Activated T-helper 17 cell treated with anti-CD3 and anti-CD28 coated beads, Interleukin-2, amount 50 U/mL, for 72 hours (primary cell): ENCODE results near the gene CEP112. TPM values are rescaled to one million over a fixed set of nuclear protein-coding genes. Genes with fewer than 3 reads are reported as not detected.

Experiments
- ATAC-seq: fragments of 150-1000 bp; cut with Tn5 transposase; replicated peaks from 2 replicates; pipeline ENCODE4 v1.10.0; 2021; ENCODE audit warnings: mild to moderate bottlenecking, moderate library complexity
- H3K27ac Mint-ChIP-seq: one replicate; pipeline ENCODE4 v1.8.0; 2022; ENCODE audit warnings: mixed read lengths
- H3K27me3 Mint-ChIP-seq: one replicate; pipeline ENCODE4 v1.8.0; 2022; ENCODE audit warnings: mixed read lengths
- H3K36me3 Mint-ChIP-seq: one replicate; pipeline ENCODE4 v1.8.0; 2022; ENCODE audit warnings: low read depth, mild to moderate bottlenecking, mixed read lengths
- H3K4me1 Mint-ChIP-seq: one replicate; pipeline ENCODE4 v1.8.0; 2022; ENCODE audit warnings: mixed read lengths
- H3K4me3 Mint-ChIP-seq: one replicate; pipeline ENCODE4 v1.8.0; 2022; ENCODE audit warnings: mild to moderate bottlenecking, mixed read lengths
- H3K9me3 Mint-ChIP-seq: one replicate; pipeline ENCODE4 v1.8.0; 2022; ENCODE audit warnings: mixed read lengths
- total RNA-seq, 2 donors: library from RNA; stranded (reverse); gene quantifications; one replicate each; pipeline ENCODE4 v1.2.3, GENCODE V29; 2022

The CEP112 gene
- total RNA-seq, 2 donors from 2014 or later: 3.4 to 8.1 TPM

DNA sequence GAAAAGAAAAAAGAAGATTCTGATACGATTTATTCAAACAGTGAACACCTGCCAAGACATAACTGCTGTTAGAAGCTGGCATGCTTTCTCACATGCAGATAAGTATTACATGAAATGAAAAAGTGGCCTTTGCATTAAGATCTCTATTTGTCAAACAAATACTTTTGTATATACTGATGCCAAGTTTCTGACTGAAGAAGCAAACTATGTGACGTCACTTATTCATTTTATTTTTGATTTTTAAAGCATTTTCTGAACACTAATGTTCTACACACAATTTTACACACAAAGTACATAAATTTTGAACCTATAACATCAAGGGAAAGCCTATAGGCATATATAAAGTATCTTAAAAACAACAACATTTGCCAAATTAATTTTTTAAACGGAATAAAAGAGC, 153.8 kb downstream of the CEP112 start:
- no peak for ATAC-seq
- no peak overlapping the region for H3K27ac Mint-ChIP-seq
- H3K27me3 Mint-ChIP-seq: no peaks in the 10 kb centered on the region
- H3K4me3 Mint-ChIP-seq: no peak overlapping the region
- peaks cover 4% of the 10 kb centered on the region for H3K9me3 Mint-ChIP-seq
- H3K4me1 Mint-ChIP-seq: no peaks in the 10 kb centered on the region
- no peaks in the 10 kb centered on the region for H3K36me3 Mint-ChIP-seq

DNA sequence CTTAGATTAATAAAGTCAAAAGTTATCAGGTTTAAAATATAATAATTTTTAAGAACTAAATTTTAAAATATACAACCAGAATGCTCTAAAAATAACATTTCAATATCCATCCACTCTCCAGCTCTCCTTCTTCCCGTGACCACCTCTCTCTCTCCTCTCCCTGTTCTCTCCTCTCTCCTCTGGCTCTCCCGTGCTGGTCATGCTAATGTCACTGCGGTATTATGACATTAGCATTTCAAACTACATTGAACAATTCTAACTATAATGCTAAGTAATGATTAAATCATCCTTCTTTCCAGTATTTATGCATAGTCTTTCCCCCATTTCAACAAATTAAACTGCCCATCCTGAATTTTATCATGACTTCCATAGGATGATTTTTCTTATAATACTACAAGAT, 154.7 kb downstream of the CEP112 start:
- no peak for ATAC-seq
- H3K27ac Mint-ChIP-seq: no peak overlapping the region
- no peaks in the 10 kb centered on the region for H3K4me1 Mint-ChIP-seq
- H3K4me3 Mint-ChIP-seq: no peak overlapping the region
- peaks cover 4% of the 10 kb centered on the region for H3K9me3 Mint-ChIP-seq
- H3K27me3 Mint-ChIP-seq: no peaks in the 10 kb centered on the region
- no peaks in the 10 kb centered on the region for H3K36me3 Mint-ChIP-seq

DNA sequence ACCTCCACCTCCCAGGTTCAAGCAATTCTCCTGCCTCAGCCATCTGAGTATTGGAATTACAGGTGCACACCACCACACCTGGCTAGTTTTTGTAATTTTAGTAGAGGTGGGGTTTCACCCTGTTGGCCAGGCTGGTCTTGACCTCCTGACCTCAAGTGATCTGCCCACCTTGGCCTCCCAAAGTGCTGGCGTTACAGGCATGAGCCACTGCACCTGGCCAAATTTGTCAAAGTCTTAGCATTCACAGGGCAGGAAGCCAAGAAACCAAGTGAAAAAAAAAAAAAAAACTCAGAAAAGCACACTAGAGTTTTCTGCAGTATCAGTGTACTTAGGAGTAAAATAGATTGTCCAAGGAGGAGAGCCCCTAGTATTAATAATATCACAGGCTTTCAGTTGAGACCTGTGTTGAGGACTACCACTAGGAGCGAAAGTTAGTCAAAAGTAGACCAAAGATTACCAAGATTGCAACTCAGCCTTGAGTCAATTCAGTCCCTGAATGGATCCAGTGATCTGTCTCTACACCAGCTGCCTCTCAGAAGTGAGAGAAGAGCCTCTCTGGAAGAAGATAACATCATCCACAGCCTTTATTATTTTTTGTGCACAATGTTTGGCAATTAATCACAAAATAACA, 159.7 kb downstream of the CEP112 start:
- Mint-ChIP-seq H3K27ac (no peak overlapping the region), H3K9me3 (peaks cover 4% of the 10 kb centered on the region), H3K4me3 (no peak overlapping the region), H3K36me3 (no peaks in the 10 kb centered on the region), H3K4me1 (no peaks in the 10 kb centered on the region), H3K27me3 (no peaks in the 10 kb centered on the region)
- peak; percentile 98 for ATAC-seq

DNA sequence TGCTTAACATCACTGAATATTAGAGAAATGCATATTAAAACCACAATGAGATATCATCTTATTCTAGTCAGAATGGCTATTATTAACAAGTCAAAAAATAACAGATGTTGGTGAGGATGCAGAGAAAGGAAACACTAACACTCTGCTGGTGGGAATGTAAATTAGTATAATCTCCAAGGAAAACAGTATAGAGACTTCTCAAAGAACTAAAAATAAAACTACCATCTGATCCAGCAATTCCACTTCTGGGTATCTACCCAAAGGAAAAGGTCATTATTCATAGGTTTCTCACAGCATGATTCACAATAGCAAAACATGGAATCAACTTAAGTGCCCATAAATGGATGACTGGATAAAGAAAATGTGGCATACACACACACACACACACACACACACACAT, 166.4 kb downstream of the CEP112 start:
- no peak overlapping the region for H3K4me3 Mint-ChIP-seq
- ATAC-seq: no peak
- peaks cover 10% of the 10 kb centered on the region for H3K36me3 Mint-ChIP-seq
- H3K9me3 Mint-ChIP-seq: peaks cover 24% of the 10 kb centered on the region
- H3K27me3 Mint-ChIP-seq: no peaks in the 10 kb centered on the region
- no peak overlapping the region for H3K27ac Mint-ChIP-seq
- H3K4me1 Mint-ChIP-seq: no peaks in the 10 kb centered on the region

DNA sequence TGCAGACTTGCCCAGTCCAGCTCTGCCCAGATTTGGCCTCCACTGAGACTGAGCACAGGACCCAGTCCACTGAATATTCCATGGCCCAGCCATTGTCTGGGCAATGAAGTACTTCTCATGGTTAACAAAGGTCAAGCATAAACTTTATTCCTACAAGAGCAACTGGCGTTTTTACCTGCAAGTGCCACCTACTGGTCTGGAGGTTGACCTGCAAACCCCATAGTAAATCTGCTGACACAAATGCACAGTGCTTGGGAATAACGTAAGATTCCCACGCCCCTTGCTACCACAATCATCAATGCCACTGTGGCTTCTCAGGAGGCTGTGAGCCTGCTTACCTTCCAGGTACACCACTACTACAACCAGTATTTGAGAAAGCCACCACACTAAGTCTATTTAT, 170.2 kb downstream of the CEP112 start:
- Mint-ChIP-seq H3K4me3 (no peak overlapping the region), H3K9me3 (peaks cover 24% of the 10 kb centered on the region), H3K36me3 (peaks cover 10% of the 10 kb centered on the region), H3K4me1 (no peaks in the 10 kb centered on the region), H3K27ac (no peak overlapping the region), H3K27me3 (no peaks in the 10 kb centered on the region)
- ATAC-seq: no peak

DNA sequence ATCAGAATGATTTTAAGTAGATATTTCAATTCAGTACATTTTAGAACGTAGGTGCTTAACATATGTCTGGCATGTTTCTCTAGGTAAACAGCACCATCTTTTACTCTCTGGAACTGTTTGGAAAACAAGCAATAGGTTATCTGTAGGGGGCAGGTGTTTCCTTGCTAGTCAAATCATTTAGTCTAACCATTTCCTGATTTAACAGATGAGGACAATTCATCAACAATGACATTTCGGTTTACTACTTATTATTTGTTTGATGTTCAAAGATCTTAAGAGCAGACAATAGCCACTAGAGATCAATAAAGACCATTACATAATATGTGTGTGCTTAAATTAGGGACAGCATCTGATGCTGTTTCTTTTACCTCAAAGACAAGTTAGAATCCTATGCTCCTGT, 173.1 kb downstream of the CEP112 start:
- Mint-ChIP-seq H3K4me3 (no peak overlapping the region), H3K9me3 (peaks cover 11% of the 10 kb centered on the region), H3K27ac (no peak overlapping the region), H3K36me3 (peaks cover 7% of the 10 kb centered on the region), H3K4me1 (no peaks in the 10 kb centered on the region), H3K27me3 (peaks cover 9% of the 10 kb centered on the region)
- no peak for ATAC-seq

DNA sequence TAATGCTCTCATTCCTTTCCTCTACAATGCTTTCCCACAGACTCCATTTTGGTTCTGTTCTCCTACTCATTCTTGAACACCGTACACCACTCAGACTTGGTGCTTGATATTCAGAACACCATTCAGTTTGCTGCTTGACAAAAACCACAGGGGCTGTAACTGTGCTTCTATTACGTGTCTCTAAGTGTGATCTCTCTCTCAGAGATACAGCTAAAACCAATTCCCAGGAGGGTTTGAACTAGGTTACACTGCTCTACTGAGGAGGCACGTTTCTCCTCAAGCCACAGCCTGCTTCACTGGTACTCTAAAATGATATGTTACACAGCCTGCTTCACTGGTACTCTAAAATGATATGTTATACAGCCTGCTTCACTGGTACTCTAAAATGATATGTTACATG, 175.7 kb downstream of the CEP112 start:
- Mint-ChIP-seq H3K4me1 (no peaks in the 10 kb centered on the region), H3K9me3 (no peaks in the 10 kb centered on the region), H3K27ac (no peak overlapping the region), H3K36me3 (no peaks in the 10 kb centered on the region), H3K27me3 (peaks cover 9% of the 10 kb centered on the region), H3K4me3 (no peak overlapping the region)
- ATAC-seq: no peak

DNA sequence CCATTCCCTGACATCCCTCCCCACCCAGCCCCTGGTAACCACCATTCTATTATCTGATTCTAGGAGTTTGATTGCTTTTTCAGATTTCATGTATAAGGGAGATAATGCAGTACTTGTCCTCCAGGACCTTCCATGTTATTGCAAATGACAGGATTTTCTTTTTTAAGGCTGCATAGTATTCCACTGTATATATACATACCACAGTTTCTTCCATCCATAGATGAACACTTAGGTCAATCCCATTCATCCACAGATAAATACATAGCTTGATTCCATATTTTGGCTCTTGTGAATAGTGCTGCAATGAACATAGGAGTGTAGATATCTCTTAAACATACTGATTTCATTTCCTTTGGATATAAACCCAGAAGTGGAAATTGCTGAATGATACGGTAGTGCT, 183.3 kb downstream of the CEP112 start:
- no peaks in the 10 kb centered on the region for H3K27me3 Mint-ChIP-seq
- peaks cover 5% of the 10 kb centered on the region for H3K9me3 Mint-ChIP-seq
- no peak overlapping the region for H3K27ac Mint-ChIP-seq
- ATAC-seq: no peak
- H3K36me3 Mint-ChIP-seq: no peaks in the 10 kb centered on the region
- no peak overlapping the region for H3K4me3 Mint-ChIP-seq
- H3K4me1 Mint-ChIP-seq: no peaks in the 10 kb centered on the region

DNA sequence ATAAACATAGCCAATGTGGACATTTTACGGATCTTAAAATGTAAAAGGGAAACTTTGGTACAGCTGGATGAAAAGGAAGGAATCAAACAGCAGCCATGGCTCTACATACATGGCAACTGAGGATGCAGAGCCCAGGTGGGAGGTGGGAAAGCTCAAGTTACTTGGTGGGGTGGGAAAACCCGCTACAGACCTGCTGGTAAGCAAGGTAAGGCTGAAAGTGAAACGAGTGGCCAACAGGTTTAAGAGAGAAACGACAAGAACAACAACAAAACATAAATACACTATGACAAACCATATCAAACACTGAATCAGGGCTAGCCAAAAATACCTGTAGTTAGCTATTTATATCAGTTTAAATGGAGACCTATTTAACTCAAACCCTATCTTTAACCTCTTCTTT, 185.3 kb downstream of the CEP112 start:
- Mint-ChIP-seq H3K4me3 (no peak overlapping the region), H3K27ac (no peak overlapping the region), H3K9me3 (peaks cover 5% of the 10 kb centered on the region), H3K27me3 (no peaks in the 10 kb centered on the region), H3K36me3 (no peaks in the 10 kb centered on the region), H3K4me1 (no peaks in the 10 kb centered on the region)
- no peak for ATAC-seq

DNA sequence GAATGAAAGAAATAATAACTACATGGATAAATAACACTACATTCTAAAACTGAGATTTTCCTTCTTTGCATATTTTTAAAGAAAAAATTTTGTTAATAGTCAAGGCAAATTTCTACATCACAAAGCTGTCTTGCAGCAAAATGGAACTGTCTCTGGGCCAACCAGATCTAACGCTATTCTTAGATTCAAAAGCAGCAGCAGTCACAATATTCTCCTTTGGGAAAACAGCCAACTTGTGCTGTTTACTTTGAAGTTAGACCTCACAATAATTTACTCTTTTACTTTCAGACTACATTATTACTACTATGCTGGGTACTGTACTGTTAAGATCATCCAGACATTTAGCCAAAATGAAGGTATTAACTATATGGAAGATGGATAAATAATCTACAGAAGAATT, 189.1 kb downstream of the CEP112 start:
- ATAC-seq: no peak
- no peak overlapping the region for H3K4me3 Mint-ChIP-seq
- no peaks in the 10 kb centered on the region for H3K36me3 Mint-ChIP-seq
- H3K4me1 Mint-ChIP-seq: peaks cover 3% of the 10 kb centered on the region
- H3K27me3 Mint-ChIP-seq: no peaks in the 10 kb centered on the region
- H3K9me3 Mint-ChIP-seq: no peaks in the 10 kb centered on the region
- H3K27ac Mint-ChIP-seq: no peak overlapping the region

DNA sequence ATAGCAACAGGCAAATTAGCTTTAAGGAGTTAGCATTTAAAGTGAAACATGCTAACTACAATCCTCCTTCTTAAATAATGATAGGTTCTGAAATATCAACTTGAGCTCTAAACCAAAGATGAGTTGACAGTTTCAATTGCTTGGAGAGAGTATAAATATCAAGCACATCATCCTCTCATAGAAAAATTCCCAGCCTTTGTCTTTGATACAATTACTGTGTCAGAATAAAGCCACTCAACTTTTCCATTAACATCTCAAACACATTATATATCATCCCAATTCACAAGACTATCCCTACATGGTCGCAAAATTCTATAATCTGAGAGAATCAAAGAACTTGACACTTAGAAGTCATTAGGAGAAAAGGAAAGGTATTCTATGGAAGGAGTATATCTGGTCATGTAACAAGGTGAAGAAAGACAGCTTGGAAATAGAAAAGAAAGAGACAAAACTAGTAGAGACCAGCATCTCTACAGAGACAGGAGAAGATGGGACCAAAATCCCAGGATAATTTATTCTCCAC, 189.8 kb downstream of the CEP112 start:
- ATAC-seq: no peak
- Mint-ChIP-seq H3K36me3 (no peaks in the 10 kb centered on the region), H3K4me3 (no peak overlapping the region)

DNA sequence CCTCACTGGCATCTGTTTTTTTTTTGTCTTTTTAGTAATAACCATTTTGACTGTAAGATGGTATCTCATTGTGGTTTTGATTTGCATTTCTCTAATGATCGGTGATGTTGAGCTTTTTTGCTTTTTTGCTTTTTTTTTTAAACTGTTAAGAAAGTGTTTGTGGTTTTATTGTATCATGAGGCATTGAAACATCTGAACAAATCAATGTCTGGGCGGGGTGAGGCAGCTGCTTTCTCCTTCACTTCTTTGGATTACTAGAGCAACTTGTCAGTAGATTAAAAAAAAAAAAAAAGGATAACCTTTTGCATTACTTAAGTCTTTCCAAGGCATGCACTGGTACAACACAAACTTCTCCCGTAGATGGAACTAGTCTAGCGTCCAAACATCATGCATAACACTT, 191.7 kb downstream of the CEP112 start:
- no peak overlapping the region for H3K4me3 Mint-ChIP-seq
- H3K27ac Mint-ChIP-seq: no peak overlapping the region
- no peaks in the 10 kb centered on the region for H3K36me3 Mint-ChIP-seq
- no peak for ATAC-seq
- H3K9me3 Mint-ChIP-seq: no peaks in the 10 kb centered on the region
- H3K4me1 Mint-ChIP-seq: peaks cover 3% of the 10 kb centered on the region
- H3K27me3 Mint-ChIP-seq: no peaks in the 10 kb centered on the region

More for the DNA sequence above, 189.8 kb downstream of the CEP112 start:
- Mint-ChIP-seq H3K4me1 (peaks cover 3% of the 10 kb centered on the region), H3K27ac (no peak overlapping the region), H3K9me3 (no peaks in the 10 kb centered on the region), H3K27me3 (no peaks in the 10 kb centered on the region)

DNA sequence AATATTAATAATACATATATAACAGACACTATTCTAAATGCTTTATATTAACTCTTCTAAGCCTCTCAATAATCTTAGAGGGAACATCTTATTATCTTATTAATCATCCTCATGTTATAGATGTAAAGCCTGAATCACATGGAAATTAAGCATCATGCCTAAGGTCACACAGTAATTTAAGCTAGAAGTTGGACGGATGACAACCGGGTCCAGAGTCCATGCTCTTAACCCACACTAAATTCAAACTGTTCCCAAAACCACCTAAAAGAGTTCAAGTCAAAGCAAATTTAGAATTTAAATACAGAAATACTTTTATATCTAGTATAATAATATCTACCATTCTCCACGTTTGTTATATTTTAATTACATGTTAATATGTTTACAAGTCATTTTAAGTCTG, 193.3 kb downstream of the CEP112 start:
- Mint-ChIP-seq H3K36me3 (no peaks in the 10 kb centered on the region), H3K27me3 (no peaks in the 10 kb centered on the region), H3K27ac (no peak overlapping the region), H3K9me3 (no peaks in the 10 kb centered on the region), H3K4me1 (peaks cover 3% of the 10 kb centered on the region), H3K4me3 (no peak overlapping the region)
- no peak for ATAC-seq

DNA sequence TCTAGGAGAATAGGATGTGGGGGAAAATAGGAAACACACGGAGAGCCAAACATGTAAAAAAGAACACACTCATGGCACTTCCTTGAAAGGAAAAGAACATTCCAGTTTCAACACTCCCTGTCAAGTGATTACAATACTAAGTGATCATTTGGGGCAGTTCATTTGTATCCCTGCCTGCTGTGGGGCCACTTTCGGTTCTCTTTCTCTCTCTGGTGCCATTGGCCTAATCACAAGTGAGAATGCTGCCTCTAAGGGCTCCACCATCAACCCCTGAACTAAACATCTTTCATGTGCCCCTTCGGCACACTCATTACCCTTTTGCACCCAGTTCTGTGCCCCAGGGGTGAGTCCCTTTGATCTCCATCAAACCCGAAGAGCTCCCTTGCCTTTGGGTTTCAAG, 197.3 kb downstream of the CEP112 start:
- Mint-ChIP-seq H3K36me3 (no peaks in the 10 kb centered on the region), H3K27me3 (no peaks in the 10 kb centered on the region), H3K4me1 (no peaks in the 10 kb centered on the region), H3K9me3 (no peaks in the 10 kb centered on the region), H3K27ac (no peak overlapping the region), H3K4me3 (no peak overlapping the region)
- ATAC-seq: no peak

DNA sequence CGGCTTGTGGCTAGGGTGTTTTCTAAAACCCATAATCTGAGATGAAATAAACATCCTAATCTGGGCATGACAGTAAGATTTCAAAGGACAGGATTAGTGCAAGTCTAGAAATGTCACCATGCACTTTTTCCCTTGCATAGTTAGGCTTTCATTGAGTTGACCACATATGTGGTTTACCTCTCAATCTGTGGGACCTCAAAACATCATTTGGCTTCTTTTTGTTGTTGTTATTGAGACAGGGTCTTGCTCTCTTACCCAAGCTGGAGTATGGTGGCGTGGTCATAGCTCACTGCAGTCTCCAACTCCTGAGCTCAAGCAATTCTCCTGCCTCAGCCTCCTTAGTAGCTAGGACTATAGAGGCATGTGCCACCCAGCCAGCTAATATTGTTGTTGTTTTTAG, 197.8 kb downstream of the CEP112 start:
- H3K36me3 Mint-ChIP-seq: no peaks in the 10 kb centered on the region
- no peak overlapping the region for H3K27ac Mint-ChIP-seq
- H3K27me3 Mint-ChIP-seq: no peaks in the 10 kb centered on the region
- no peak for ATAC-seq
- no peaks in the 10 kb centered on the region for H3K4me1 Mint-ChIP-seq
- no peaks in the 10 kb centered on the region for H3K9me3 Mint-ChIP-seq
- H3K4me3 Mint-ChIP-seq: no peak overlapping the region

DNA sequence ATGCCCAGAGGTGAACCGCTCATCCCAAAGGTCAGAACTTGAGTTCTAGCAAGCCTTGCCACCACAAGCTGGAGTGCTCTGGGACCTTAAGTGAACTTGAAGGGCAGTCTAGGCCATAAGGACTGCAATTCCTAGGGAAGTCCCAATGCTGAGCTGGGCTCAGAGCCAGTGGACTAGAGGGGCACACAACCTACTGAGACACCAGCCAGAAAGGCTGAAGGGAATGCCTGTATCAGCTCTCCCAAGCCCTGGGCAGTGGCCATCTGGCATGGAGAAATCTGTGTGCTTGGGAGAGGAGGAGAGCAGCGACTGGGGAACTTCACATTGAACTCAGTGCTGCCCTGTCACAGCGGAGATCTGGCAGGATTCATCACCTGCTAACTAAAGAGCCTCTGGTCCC, 201.3 kb downstream of the CEP112 start:
- no peaks in the 10 kb centered on the region for H3K36me3 Mint-ChIP-seq
- no peak for ATAC-seq
- no peak overlapping the region for H3K27ac Mint-ChIP-seq
- no peaks in the 10 kb centered on the region for H3K4me1 Mint-ChIP-seq
- H3K4me3 Mint-ChIP-seq: no peak overlapping the region
- no peaks in the 10 kb centered on the region for H3K27me3 Mint-ChIP-seq
- H3K9me3 Mint-ChIP-seq: no peaks in the 10 kb centered on the region
